Caco-2 (cell line): ENCODE data around the gene HTT. TPM values are rescaled to one million over a fixed set of nuclear protein-coding genes. Genes with fewer than 3 reads are reported as not detected.

Experiments used
- BruUV-seq: library from RNA; stranded (reverse); fragments of 400-500 nt; replicated peaks from 2 replicates; lab custom pipeline; 2021; lab: Mats Ljungman, UMichigan
- CTCF ChIA-PET: fragments of 300-600 bp; sonication (Branson Sonifier 250); formaldehyde crosslinking; loops from one replicate; lab custom pipeline; 2022; ENCODE audit warnings: antibody characterized with exemption; lab: Charles Lee
- POLR2A ChIA-PET: fragments of 300-600 bp; sonication (Branson Sonifier 250); formaldehyde crosslinking; loops from one replicate; lab custom pipeline; 2022; ENCODE audit warnings: antibody characterized with exemption; lab: Charles Lee
- DNase-seq, 2 experiments: peaks; one replicate each; pipeline versions ENCODE4 v3.0.0 to v3.0.0-alpha.2; 2020 to 2022
- H3K27me3 ChIP-seq: replicated peaks from 2 replicates; pipeline ENCODE4 v1.6.0; 2011; ENCODE audit warnings: low read length; ENCODE audit not compliant: control insufficient read depth, insufficient read depth
- H3K36me3 ChIP-seq: 2 replicates; pipeline ENCODE4 v1.5.1; 2011; ENCODE audit warnings: low read length; ENCODE audit not compliant: control insufficient read depth, insufficient read depth
- H3K4me1 ChIP-seq: fragments of 250-450 bp; sonication (Bioruptor Pico); 2 replicates; pipeline ENCODE4 v1.5.1; 2020; ENCODE audit warnings: mild to moderate bottlenecking
- H3K4me3 ChIP-seq: 2 replicates; pipeline ENCODE4 v1.5.1; 2011; ENCODE audit warnings: low read depth, mild to moderate bottlenecking, control low read depth, low read length
- H3K9me3 ChIP-seq: fragments of 250-450 bp; sonication (Bioruptor Pico); 2 replicates; pipeline ENCODE4 v1.5.1; 2020; ENCODE audit warnings: mild to moderate bottlenecking, moderate library complexity
- H3K27ac Mint-ChIP-seq: one replicate; pipeline ENCODE4 v1.8.0; 2022; ENCODE audit warnings: mixed read lengths; ENCODE audit not compliant: unreplicated experiment
- H3K27me3 Mint-ChIP-seq: one replicate; pipeline ENCODE4 v1.8.0; 2022; ENCODE audit warnings: mixed read lengths; ENCODE audit not compliant: insufficient read depth, unreplicated experiment
- H3K36me3 Mint-ChIP-seq: one replicate; pipeline ENCODE4 v1.8.0; 2022; ENCODE audit warnings: mild to moderate bottlenecking, mixed read lengths; ENCODE audit not compliant: insufficient read depth, unreplicated experiment
- H3K4me1 Mint-ChIP-seq: one replicate; pipeline ENCODE4 v1.8.0; 2022; ENCODE audit warnings: low read depth, mixed read lengths; ENCODE audit not compliant: unreplicated experiment
- H3K4me3 Mint-ChIP-seq: one replicate; pipeline ENCODE4 v1.8.0; 2022; ENCODE audit warnings: mild to moderate bottlenecking, moderate library complexity, mixed read lengths; ENCODE audit not compliant: unreplicated experiment
- H3K9me3 Mint-ChIP-seq: one replicate; pipeline ENCODE4 v1.8.0; 2022; ENCODE audit warnings: mixed read lengths; ENCODE audit not compliant: unreplicated experiment
- CTCF ChIP-seq, 2 experiments: fragments of 200-600 bp in 1 of 2; IDR thresholded peaks; 1 replicate in 1 of 2; 2 replicates in 1 of 2; pipeline versions ENCODE4 v1.5.1 to v1.8.0; 2011 to 2022; ENCODE audit warnings: antibody characterized with exemption in 1 of 2, control low read depth in 1 of 2, inconsistent platforms in 1 of 2, low read depth in 1 of 2, low read length in 1 of 2, mild to moderate bottlenecking in 1 of 2, moderate library complexity in 1 of 2; ENCODE audit not compliant: insufficient read depth in 1 of 2, severe bottlenecking in 1 of 2, unreplicated experiment in 1 of 2
- intact Hi-C: fragments of 100-400 bp; cut with micrococcal nuclease; formaldehyde crosslinking; loops from one replicate; pipeline ENCODE4 v1.10.0; 2022; ENCODE audit not compliant: unreplicated experiment
- total RNA-seq: library from RNA; stranded (reverse); gene quantifications from 2 replicates; pipeline ENCODE4 v1.2.3, GENCODE V29; 2022

Gene HTT
- total RNA-seq, 1 experiment from 2014 or later = 63.3 TPM

GRCh38 chr4:3040452-3041191 is 33.9 kb upstream of the HTT start:
- no peaks in the 10 kb centered on the region for H3K27me3 ChIP-seq
- H3K27ac Mint-ChIP-seq = no peak overlapping the region
- no peaks in the 10 kb centered on the region for H3K9me3 ChIP-seq
- H3K36me3 Mint-ChIP-seq = peaks cover 10% of the 10 kb centered on the region
- no peaks in the 10 kb centered on the region for H3K27me3 Mint-ChIP-seq
- BruUV-seq = no TSS peak
- CTCF ChIA-PET = interaction anchor here (1.8 kb wide), 1 partner anchor 77 kb away, joined by 4 read pairs; the partner anchor contains the start of gene GRK4
- no peaks in the 10 kb centered on the region for H3K36me3 ChIP-seq
- POLR2A ChIA-PET = interaction anchor here (1.2 kb wide), 1 partner anchor 77 kb away, joined by 3 read pairs; the partner anchor contains the start of gene GRK4
- H3K4me3 Mint-ChIP-seq = no peak overlapping the region
- peaks cover 13% of the 10 kb centered on the region for H3K4me1 Mint-ChIP-seq
- H3K9me3 Mint-ChIP-seq = no peaks in the 10 kb centered on the region
- H3K4me3 ChIP-seq = no peak overlapping the region
- H3K4me1 ChIP-seq = peaks cover 27% of the 10 kb centered on the region
- DNase-seq = no peak
- intact Hi-C loops = no loop called here
- TF ChIP-seq CTCF (IDR thresholded peaks at IDR 0.05; ENCODE audit: insufficient read depth in 1 of 2, low read depth in 1 of 2, low read length in 1 of 2, severe bottlenecking in 1 of 2, unreplicated experiment in 1 of 2) = no peak

GRCh38 chr4:3041192-3042142 is 33.0 kb upstream of the HTT start:
- Histone ChIP-seq H3K4me1 (peaks cover 27% of the 10 kb centered on the region), H3K36me3 (no peaks in the 10 kb centered on the region), H3K9me3 (no peaks in the 10 kb centered on the region), H3K4me3 (peak overlapping the region; percentile 33), H3K27me3 (no peaks in the 10 kb centered on the region)
- H3K4me3 Mint-ChIP-seq = peak overlapping the region; percentile 67
- H3K27ac Mint-ChIP-seq = peak overlapping the region; percentile 76
- CTCF ChIA-PET = interaction anchor here (0.6 to 1.8 kb wide), 4 partner anchors 32 to 1367 kb away, joined by 3 to 4 read pairs (median 3); partner anchors contain the start of gene GRK4
- TF ChIP-seq CTCF (IDR thresholded peaks at IDR 0.05; ENCODE audit: insufficient read depth in 1 of 2, low read depth in 1 of 2, low read length in 1 of 2, severe bottlenecking in 1 of 2, unreplicated experiment in 1 of 2) = no peak
- DNase-seq = peak; percentile 58 to 67
- H3K9me3 Mint-ChIP-seq = no peaks in the 10 kb centered on the region
- intact Hi-C loops = loop anchor here (1.0 kb wide), 1 partner anchor 33 kb away; the partner anchor contains the start of genes HTT and HTT-AS
- H3K36me3 Mint-ChIP-seq = peaks cover 10% of the 10 kb centered on the region
- no TSS peak for BruUV-seq
- POLR2A ChIA-PET = interaction anchor here (1.2 kb wide), 1 partner anchor 78 kb away, joined by 3 read pairs; the partner anchor contains the start of gene GRK4
- peaks cover 13% of the 10 kb centered on the region for H3K4me1 Mint-ChIP-seq
- no peaks in the 10 kb centered on the region for H3K27me3 Mint-ChIP-seq
